GM13976 (cell line): ENCODE results near the gene SH3RF3.
A peak's percentile ranks its signal among the peaks of the same experiment; 100 is the strongest.

Experiments
- DNase-seq: peaks from one replicate; pipeline ENCODE4 v3.0.0; 2012; ENCODE audit warnings: low spot score
- in situ Hi-C: fragments of 300-500 bp; cut with MboI; formaldehyde crosslinking; loops from one replicate; pipeline ENCODE4 v1.12.0; 2022; ENCODE audit warnings: low sequenced_read_pairs, mixed read lengths, inconsistent platforms; ENCODE audit not compliant: unreplicated experiment
- TF ChIP-seq, protein P1 (sequence below): IDR thresholded peaks from 2 replicates; pipeline ENCODE4 v1.5.1; 2012; ENCODE audit warnings: borderline replicate concordance, mild to moderate bottlenecking; ENCODE audit not compliant: insufficient read depth; ENCODE audit errors: extremely low read depth, missing control alignments, control extremely low read depth

The SH3RF3 gene

DNA sequence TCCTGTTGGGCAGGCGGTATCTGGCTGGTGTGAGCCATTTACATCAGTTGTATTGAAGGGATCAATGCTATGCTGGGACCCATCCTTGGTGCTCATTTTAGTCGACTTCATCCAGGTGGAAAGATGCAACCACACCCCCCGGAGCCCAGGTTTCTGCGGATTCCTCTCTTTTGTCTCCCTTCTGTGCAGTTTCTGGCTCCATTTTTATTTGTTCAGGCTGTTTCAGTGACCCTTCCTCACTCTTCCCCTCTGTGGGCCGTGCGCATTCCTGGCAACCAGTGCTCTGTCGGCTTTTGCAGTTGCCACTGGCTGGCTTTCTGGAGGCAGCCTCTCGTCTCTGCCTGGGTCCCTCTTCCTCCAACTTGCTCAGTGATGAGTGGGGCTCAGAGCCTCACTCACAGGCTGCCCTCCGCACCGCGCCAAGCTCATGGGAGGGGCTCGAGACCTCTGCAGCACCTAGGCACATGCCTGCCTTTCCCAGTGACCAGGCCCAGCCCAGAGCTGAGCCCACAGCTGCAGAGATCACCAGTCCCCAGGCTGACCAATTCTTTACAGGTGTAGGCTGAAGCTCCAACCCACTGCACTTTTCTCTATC lies 12.1 kb downstream of the SH3RF3 start:
- TF ChIP-seq, protein P1, sequence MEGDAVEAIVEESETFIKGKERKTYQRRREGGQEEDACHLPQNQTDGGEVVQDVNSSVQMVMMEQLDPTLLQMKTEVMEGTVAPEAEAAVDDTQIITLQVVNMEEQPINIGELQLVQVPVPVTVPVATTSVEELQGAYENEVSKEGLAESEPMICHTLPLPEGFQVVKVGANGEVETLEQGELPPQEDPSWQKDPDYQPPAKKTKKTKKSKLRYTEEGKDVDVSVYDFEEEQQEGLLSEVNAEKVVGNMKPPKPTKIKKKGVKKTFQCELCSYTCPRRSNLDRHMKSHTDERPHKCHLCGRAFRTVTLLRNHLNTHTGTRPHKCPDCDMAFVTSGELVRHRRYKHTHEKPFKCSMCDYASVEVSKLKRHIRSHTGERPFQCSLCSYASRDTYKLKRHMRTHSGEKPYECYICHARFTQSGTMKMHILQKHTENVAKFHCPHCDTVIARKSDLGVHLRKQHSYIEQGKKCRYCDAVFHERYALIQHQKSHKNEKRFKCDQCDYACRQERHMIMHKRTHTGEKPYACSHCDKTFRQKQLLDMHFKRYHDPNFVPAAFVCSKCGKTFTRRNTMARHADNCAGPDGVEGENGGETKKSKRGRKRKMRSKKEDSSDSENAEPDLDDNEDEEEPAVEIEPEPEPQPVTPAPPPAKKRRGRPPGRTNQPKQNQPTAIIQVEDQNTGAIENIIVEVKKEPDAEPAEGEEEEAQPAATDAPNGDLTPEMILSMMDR = no peak
- DNase-seq = no peak
- in situ Hi-C loops = no loop called here

DNA sequence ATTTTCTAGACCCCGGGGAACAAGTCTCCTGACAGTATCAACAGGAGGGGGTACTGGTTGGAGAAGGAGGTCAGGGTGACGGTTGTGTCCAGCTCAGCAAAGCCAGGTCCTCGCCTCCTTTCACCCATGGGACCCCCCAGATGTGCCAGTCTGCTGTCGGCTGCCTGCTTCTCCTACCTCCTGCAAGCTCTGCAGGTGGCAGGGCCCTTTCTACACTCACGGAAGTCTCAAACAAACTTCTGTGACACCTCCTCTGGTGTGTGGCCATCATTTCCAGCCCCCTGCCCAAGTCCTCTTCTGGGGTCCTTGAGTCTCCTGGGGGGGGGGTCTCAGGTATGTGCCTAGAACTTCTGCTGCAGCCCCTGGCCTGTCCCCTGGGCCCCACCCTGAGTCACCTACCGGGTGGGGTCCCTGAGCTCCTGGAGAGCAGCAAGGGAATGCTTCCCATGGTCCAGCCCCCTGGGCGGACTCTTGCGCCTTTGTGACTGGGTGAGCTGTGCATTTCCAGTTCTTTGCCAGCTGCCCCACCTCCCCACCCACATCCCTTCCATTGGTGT lies 12.8 kb downstream of the SH3RF3 start:
- in situ Hi-C loops = no loop called here
- TF ChIP-seq, protein P1 = no peak
- DNase-seq = no peak

DNA sequence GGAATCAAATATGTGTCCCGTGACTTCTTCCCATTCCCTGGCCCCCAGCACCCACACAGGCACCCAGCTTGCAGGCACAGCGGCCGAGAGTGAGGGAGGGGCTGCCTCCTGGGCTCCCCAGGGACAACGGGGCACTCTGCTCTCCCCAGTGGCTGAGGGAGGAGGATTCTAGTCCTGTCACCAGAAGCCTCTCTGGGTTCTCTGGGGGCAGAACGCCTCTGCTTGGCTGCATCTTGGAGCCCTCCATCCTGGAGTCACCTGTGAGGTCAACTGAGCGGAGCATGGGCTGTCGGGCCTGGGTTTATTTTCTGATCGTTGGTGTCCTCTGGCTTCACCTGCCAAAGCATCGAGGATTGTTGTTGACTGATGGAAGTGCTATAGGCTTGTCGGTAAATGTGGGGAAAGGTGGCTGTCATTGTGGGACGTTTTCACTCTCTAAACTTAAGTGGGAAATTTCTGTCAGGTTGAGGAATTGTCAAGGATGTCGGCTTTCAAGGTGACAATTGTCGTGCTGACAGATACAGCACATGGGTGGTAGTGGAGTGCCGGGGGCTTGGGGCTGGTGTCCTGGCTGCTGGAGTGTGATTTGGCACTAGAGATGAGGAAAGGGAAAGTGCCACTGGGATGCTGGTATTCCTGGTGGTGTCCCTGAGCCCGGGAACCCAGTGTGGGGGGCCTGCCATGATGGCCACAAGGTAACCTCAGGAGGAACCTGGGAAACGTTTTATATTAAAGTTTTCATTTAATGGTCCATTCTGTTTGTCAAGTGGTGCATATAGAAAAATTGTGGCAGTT lies 13.6 kb downstream of the SH3RF3 start:
- in situ Hi-C loops = no loop called here
- TF ChIP-seq, protein P1 = no peak
- DNase-seq = no peak

DNA sequence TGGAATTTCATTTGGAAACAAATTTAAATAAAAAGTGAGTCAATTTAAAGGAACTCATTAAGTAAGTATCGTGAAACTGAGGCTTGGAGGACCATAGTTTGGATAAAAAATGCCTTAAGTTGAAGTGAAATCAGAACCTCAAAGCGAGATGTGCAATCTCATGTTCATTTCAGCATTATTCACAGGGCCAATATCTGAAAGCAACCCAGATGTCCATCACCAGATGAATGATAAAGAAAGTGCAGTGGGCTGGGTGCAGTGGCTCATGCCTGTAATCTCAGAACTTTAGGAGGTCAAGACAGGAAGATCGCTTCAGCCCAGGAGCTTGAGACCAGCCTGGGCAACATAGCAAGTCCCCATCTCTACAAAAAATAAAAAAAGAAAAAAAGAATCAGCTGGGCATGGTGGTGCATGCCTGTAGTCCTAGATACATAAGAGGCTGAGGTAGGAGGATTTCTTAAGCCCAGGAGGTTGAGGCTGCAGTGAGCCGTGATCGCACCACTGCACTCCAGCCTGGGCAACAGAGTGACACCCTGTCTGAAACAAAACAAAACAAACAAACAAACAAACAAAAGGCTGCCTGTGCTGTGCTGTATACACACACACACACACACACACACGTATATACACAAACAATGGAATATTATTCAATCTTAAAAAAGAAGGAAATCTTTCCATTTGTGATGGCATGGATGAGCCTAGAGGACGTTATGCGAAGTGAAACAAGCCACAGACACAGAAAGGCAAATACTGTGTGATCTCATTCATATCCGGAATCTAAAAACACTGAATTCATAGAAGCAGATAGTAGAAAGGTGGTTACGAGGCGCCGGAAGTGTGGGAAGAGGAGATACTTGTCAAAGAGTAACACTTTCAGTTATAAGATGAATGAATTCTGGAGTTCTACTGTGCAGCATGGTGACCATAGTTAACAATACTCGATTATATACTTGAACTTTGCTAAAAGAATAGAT lies 14.5 kb downstream of the SH3RF3 start:
- DNase-seq = peak; percentile 64
- TF ChIP-seq, protein P1 = no peak
- in situ Hi-C loops = no loop called here

DNA sequence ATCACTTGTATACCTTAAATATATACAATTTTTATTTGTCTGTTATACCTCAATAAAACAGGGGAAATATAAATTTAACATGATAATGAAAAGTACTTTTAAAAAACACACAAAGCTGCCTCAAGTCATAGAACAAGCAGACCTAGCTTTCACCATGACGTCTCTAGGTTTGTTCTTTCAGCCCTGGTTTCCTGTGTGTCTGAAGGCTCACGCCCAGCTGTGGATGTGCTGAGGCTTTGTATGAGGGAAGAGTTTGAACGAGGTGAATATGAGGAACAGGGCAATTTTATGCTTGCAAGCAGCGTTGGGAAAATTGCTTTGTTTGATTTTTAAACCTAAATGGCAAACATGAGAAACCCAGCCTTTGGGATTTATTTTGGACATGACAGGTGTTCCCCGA lies 15.3 kb downstream of the SH3RF3 start:
- no peak for DNase-seq
- TF ChIP-seq, protein P1 = no peak
- in situ Hi-C loops = no loop called here

DNA sequence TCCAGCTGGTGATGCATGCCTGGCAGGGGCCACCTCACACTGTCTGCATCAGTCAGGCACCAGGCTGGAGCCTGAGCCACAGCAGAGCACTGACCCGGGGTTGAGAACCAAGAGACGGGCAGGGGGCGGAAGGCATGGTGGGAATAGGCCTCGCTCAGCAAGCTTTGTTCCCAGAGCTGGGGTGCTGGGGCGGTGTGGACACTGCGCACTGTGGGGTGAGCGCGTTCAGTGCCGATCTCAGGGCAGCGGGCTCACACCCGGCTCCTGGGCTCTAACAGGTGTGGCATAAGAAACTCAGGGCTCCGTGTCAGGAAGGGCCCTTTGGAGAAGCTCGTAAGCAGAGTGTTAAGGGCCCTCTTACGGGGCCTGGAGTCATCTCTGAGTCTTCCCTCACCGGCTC lies 15.7 kb downstream of the SH3RF3 start:
- in situ Hi-C loops = no loop called here
- DNase-seq = no peak

More for the DNA sequence above, 15.7 kb downstream of the SH3RF3 start:
- TF ChIP-seq, protein P1 = no peak
